HG03565 (cell line): ENCODE data around the gene EVPL.
"Not testable (repeated sequence)": the region's sequence is repeated elsewhere in the genome, so short reads cannot be mapped to it uniquely, and the experiment has no call there.

Experiments
- ATAC-seq: cut with Tn5 transposase; IDR thresholded peaks from one replicate; pipeline ENCODE4 v1.9.1; 2021; ENCODE audit warnings: mild to moderate bottlenecking, moderate library complexity; ENCODE audit not compliant: unreplicated experiment

EVPL gene

DNA sequence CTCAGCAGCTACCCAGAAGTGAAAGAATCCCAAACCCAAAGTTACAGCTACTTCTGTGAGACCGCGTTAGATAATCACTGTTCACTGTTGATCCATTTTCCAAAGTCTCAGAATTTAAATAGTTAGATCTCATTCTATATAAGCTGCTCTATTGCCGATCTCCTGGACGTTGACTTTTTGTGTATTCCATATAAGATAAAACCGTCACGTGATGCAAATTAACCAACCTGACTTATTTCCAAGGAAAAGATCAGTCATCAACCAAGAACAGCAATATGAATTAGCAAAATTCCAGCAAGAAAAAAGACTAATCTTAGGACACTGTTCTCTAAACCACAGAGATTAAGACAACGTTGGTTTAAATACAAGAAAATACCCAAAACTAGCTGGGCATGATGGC, 56.5 kb downstream of the EVPL start:
- ATAC-seq: no peak

DNA sequence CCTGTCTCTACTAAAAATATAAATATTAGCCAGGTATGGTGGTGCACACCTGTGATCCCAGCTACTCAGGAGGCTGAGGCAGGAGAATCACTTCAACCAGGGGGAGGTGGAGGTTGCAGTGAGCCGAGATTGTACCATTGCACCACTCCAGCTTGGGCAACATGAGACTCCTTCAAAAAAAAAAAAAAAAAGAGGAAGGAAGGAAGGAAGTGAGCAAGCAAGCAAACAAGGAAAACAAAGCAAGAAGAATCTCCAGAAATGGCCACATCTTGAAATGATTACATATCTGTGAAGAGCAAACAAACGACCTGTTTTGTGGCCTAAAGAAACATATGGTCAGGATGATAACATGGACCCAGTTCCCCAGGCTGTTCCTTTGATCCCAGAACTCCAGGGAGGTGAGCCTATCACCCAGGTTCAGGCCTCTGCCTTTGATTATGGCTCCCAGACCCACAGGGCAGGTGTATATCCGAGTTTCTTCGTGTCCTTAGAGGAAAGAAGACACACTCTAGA, 57.0 kb downstream of the EVPL start:
- no peak for ATAC-seq

DNA sequence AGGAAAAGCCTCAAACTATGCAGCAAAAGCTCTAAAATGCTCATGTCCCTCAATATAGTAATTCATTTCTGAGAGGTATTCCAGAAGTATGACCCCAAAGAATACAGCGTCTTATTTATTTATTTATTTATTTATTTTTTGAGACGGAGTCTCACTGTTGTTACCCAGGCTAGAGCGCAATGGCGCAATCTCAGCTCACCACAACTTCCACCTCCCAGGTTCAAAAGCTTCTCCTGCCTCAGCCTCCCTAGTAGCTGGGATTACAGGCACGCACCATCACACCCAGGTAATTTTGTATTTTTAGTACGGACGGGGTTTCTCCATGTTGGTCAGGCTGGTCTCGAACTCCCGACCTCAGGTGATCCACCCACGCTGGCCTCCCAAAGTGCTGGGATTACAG, 58.1 kb downstream of the EVPL start:
- ATAC-seq: not testable (repeated sequence)

DNA sequence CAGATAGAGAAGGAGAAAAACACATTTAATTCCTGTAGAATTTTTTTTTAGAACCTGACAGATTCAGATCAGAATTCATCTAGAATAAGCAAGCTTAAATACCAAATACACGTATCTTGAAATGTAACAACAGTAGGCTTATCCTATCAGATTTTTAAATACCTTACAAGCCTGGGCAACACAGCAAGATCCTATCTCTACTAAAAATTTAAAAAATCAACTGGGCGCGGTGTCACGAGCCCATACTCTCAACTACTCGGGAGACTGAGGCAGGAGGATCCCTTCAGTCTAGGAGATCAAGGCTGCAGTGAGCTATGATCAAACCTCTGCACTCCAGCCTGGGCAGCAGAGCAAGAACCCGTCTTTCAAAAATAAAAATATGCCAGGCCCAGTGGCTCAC, 61.6 kb downstream of the EVPL start:
- no peak for ATAC-seq

DNA sequence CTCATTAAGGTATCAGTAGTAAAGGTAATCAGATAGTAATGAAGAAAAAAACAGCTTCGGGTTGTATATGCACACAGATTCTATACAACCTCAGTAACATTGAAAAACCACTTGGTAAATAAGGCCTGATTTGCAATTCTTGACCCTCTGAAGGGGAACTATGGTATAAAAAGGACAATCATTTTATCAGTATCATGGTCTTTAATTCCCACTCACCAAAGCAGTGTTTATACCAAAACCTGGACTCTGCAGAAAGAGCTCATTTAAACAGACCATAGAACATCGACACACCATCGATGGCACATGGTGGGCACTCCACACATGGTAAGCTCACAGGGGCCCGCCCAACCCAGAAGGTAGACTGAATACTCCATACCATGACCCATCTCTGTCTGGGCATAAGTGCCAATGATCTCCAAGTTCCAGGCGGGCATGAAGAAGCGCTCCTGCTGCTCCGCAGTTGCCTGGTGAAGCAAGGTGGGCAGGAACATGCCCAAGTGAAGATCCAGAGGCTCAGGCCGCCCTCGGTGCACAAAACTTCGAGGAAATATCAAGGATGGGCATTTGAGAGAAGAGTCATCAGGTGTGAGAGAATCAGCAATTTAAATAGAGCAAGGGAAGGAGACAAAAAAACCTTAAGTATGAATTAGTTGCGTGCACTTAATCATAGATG, 67.1 kb downstream of the EVPL start:
- ATAC-seq: no peak

DNA sequence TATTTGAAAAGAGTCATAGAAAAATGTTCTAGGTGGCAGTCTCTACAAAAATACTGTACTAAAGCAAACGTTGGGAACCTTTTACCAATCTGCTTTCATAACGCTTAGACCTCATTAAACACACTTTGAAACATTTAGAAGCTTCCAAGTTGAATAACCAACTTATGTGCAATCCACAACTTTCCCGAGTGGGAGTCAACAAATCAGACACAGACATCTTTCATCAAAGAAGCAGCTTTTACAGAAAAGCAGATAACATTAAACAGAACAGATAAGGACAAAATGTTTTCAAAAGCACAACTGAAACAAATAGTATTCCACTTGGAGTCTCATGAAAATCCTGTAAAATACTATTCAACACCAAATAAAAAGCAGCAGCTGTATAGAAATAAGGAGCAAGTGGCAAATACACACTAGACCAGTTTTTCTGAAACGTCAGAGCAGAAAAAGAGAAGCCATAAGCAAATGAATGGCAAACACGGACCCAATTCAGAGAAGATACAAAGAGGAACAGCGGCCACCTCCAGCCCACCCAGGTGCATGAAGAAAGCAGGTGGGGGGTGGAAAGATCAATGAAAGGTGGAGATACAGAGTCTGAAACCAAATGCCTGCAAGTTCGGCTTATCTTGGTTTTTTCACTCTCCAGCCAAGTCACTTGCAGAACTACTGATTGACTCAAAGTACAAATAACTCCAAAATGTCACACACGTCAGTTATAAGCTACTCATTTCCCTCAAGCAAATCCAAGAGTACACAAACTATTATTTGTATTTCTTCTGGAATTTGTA, 67.9 kb downstream of the EVPL start:
- ATAC-seq: no peak
